ENCODE data around the gene MRPS31. TPM values are rescaled to one million over a fixed set of nuclear protein-coding genes. Genes with fewer than 3 reads are reported as not detected.

The MRPS31 gene
- total and polyA plus RNA-seq, 4 donors: 13.4 to 17.6 (median 16.0) TPM

GRCh38 chr13:40776232-40776631 is 5.2 kb upstream of the MRPS31 start:
- no peak for DNase-seq (ENCODE audit: low spot score)
- no peak overlapping the region for H3K4me3 ChIP-seq (ENCODE audit: low read depth in 1 of 3, low read length in 3 of 3)
- H3K9me3 ChIP-seq (ENCODE audit: control insufficient read depth in 4 of 4, low read length in 3 of 4): no peaks in the 10 kb centered on the region
- no peak overlapping the region for H3K9ac ChIP-seq (ENCODE audit: low read depth in 1 of 2, low read length in 2 of 2)
- no peak overlapping the region for H3K27ac ChIP-seq (ENCODE audit: low read depth in 1 of 2, low read length in 2 of 2)
- no peak for TF ChIP-seq SP1 (IDR thresholded peaks at IDR 0.05)
- no peak for TF ChIP-seq MAX (IDR thresholded peaks at IDR 0.05)
- no peak for TF ChIP-seq CTCF (IDR thresholded peaks at IDR 0.05; ENCODE audit: low read depth, low read length, missing input control)
- TF ChIP-seq REST (IDR thresholded peaks at IDR 0.05): no peak
- TF ChIP-seq JUND (IDR thresholded peaks at IDR 0.05): no peak
- no peak for TF ChIP-seq HNF4G (IDR thresholded peaks at IDR 0.05)
- TF ChIP-seq RAD21 (IDR thresholded peaks at IDR 0.05): no peak
- no peak for TF ChIP-seq ZBTB33 (IDR thresholded peaks at IDR 0.05)
- no peak for TF ChIP-seq HNF4A (conservative IDR thresholded peaks at IDR 0.05)
- TF ChIP-seq YY1 (IDR thresholded peaks at IDR 0.05): no peak
- no peak for TF ChIP-seq RXRA (IDR thresholded peaks at IDR 0.05)
- no peak for TF ChIP-seq EGR1 (IDR thresholded peaks at IDR 0.05; ENCODE audit: low read depth in 2 of 2)
- no peak for TF ChIP-seq TAF1 (conservative IDR thresholded peaks at IDR 0.05)
- no peak for TF ChIP-seq ATF3 (IDR thresholded peaks at IDR 0.05)
- TF ChIP-seq FOXA2 (IDR thresholded peaks at IDR 0.05): no peak
- TF ChIP-seq GABPA (IDR thresholded peaks at IDR 0.05 in 1 of 2, conservative IDR thresholded peaks at IDR 0.05 in 1 of 2): no peak
- no peak for TF ChIP-seq FOXA1 (IDR thresholded peaks at IDR 0.05)
- TF ChIP-seq NR2F2 (IDR thresholded peaks at IDR 0.05): no peak
- H3K27me3 ChIP-seq (ENCODE audit: control insufficient read depth in 4 of 4, insufficient read depth in 4 of 4, low read length in 3 of 4): no peaks in the 10 kb centered on the region
- H3K4me1 ChIP-seq (ENCODE audit: control insufficient read depth in 4 of 4, insufficient read depth in 4 of 4, low read length in 3 of 4): peaks cover 4 to 37% (median 12%) of the 10 kb centered on the region in 4 donors
- H3K36me3 ChIP-seq (ENCODE audit: control insufficient read depth in 4 of 4, insufficient read depth in 3 of 4, low read depth in 1 of 4, low read length in 3 of 4): no peaks in the 10 kb centered on the region
- 83% methylated on average over 7 of the region's 7 CpGs for WGBS
